ENCODE results near the gene STAC3. TPM values are rescaled to one million over a fixed set of nuclear protein-coding genes. Genes with fewer than 3 reads are reported as not detected.

Gene STAC3
- total RNA-seq, 1 donor from 2014 or later: 5.1 TPM

DNA sequence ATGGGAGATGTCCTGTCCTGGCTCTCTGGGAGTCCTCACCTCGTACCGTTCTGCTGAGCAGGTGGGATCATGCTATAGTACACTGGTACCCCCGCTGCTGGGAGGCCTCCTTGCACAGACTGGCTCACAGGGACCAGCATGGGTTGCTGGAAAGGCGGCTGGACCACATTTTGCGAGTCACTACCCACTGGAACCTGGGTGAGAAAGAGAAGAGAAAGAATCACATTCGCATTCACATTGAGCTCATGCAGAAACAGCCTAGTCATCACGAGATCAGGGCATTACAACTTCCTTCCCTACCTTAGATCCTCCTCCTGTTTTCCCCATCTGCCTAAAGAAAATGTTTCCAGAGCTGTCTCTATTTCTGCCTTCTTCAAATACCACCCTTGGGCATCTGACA, 17.3 kb upstream of the STAC3 start:
- Histone ChIP-seq H3K27ac (no peak overlapping the region), H3K4me3 (no peak overlapping the region), H3K9ac (no peak overlapping the region), H3F3A (ENCODE audit: low read depth) (peaks cover 3% of the 10 kb centered on the region), H3K36me3 (no peaks in the 10 kb centered on the region), H3K27me3 (no peaks in the 10 kb centered on the region), H3K4me1 (peaks cover 3% of the 10 kb centered on the region), H3K9me3 (ENCODE audit: low read depth) (no peaks in the 10 kb centered on the region), H2AFZ (replicated peaks) (no peak overlapping the region), H3K4me2 (no peak overlapping the region), H3K79me2 (ENCODE audit: low read depth) (no peaks in the 10 kb centered on the region), H4K20me1 (ENCODE audit: low read depth) (no peaks in the 10 kb centered on the region)
- peaks cover 2% of the 10 kb centered on the region for H3K27me3 Mint-ChIP-seq (ENCODE audit: insufficient read depth, low read depth)
- H3K27ac Mint-ChIP-seq: no peak overlapping the region
- no peak for TF ChIP-seq EZH2phosphoT487 (IDR thresholded peaks at IDR 0.05)
- TF ChIP-seq CTCF (IDR thresholded peaks at IDR 0.05): no peak
- no peak for TF ChIP-seq EZH2 (IDR thresholded peaks at IDR 0.05)
- no peak for DNase-seq (ENCODE audit: low spot score)
- H3K4me1 Mint-ChIP-seq: peaks cover 3% of the 10 kb centered on the region
- no peak overlapping the region for H3K4me3 Mint-ChIP-seq
- H3K9me3 Mint-ChIP-seq: no peaks in the 10 kb centered on the region
- H3K36me3 Mint-ChIP-seq: peaks cover 36% of the 10 kb centered on the region

GRCh38 chr12:57266681-57267080, 15.7 kb upstream of the STAC3 start:
- H2AFZ ChIP-seq (replicated peaks): no peak overlapping the region
- H3K9me3 ChIP-seq (ENCODE audit: low read depth): no peaks in the 10 kb centered on the region
- peaks cover 36% of the 10 kb centered on the region for H3K36me3 Mint-ChIP-seq
- H3K27me3 Mint-ChIP-seq (ENCODE audit: insufficient read depth, low read depth): peaks cover 2% of the 10 kb centered on the region
- no peak overlapping the region for H3K27ac ChIP-seq
- H3K4me1 Mint-ChIP-seq: peaks cover 12% of the 10 kb centered on the region
- no peaks in the 10 kb centered on the region for H3K9me3 Mint-ChIP-seq
- no peak overlapping the region for H3K9ac ChIP-seq
- H3K4me2 ChIP-seq: no peak overlapping the region
- TF ChIP-seq CTCF (IDR thresholded peaks at IDR 0.05) (no peak), EZH2 (IDR thresholded peaks at IDR 0.05) (no peak), EZH2phosphoT487 (IDR thresholded peaks at IDR 0.05) (no peak)
- DNase-seq (ENCODE audit: low spot score): no peak
- no peak overlapping the region for H3K27ac Mint-ChIP-seq
- peaks cover 10% of the 10 kb centered on the region for H4K20me1 ChIP-seq (ENCODE audit: low read depth)
- H3K4me3 ChIP-seq: no peak overlapping the region
- H3F3A ChIP-seq (ENCODE audit: low read depth): peaks cover 19% of the 10 kb centered on the region
- no peaks in the 10 kb centered on the region for H3K27me3 ChIP-seq
- H3K36me3 ChIP-seq: no peaks in the 10 kb centered on the region
- peaks cover 19% of the 10 kb centered on the region for H3K4me1 ChIP-seq
- no peak overlapping the region for H3K4me3 Mint-ChIP-seq
- H3K79me2 ChIP-seq (ENCODE audit: low read depth): no peaks in the 10 kb centered on the region

DNA sequence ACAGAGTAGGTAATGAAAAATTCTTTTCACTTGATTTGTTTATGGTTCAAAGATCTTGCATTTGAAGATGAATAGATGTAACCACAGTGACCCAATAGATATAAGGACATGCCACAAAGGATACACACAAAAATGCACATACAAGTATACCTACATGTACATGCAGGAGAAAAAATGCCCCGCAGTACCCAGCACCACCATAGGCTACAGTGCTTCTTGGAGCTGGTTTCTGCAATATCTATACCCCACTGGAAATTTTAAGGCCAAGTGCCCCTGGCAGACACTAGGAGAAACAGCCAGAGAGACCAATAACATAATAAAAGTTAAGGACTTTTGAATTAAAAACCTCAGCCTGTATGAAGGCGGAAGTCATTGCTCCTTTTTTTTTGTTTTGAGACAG, 12.1 kb upstream of the STAC3 start:
- Mint-ChIP-seq H3K27ac (no peak overlapping the region), H3K4me3 (no peak overlapping the region), H3K27me3 (ENCODE audit: insufficient read depth, low read depth) (peaks cover 5% of the 10 kb centered on the region), H3K9me3 (no peaks in the 10 kb centered on the region), H3K36me3 (peaks cover 24% of the 10 kb centered on the region), H3K4me1 (peaks cover 28% of the 10 kb centered on the region)
- no peak overlapping the region for H2AFZ ChIP-seq (replicated peaks)
- no peak overlapping the region for H3K4me3 ChIP-seq
- H3K36me3 ChIP-seq: no peaks in the 10 kb centered on the region
- peak overlapping the region; percentile 39 for H3K27ac ChIP-seq
- H3K27me3 ChIP-seq: no peaks in the 10 kb centered on the region
- no peak overlapping the region for H3K9ac ChIP-seq
- peaks cover 18% of the 10 kb centered on the region for H4K20me1 ChIP-seq (ENCODE audit: low read depth)
- H3K4me2 ChIP-seq: peak overlapping the region; percentile 65
- DNase-seq (ENCODE audit: low spot score): no peak
- TF ChIP-seq EZH2 (IDR thresholded peaks at IDR 0.05): no peak
- TF ChIP-seq CTCF (IDR thresholded peaks at IDR 0.05): no peak
- TF ChIP-seq EZH2phosphoT487 (IDR thresholded peaks at IDR 0.05): no peak
- H3K4me1 ChIP-seq: peaks cover 34% of the 10 kb centered on the region
- no peaks in the 10 kb centered on the region for H3K79me2 ChIP-seq (ENCODE audit: low read depth)
- H3K9me3 ChIP-seq (ENCODE audit: low read depth): no peaks in the 10 kb centered on the region
- peaks cover 31% of the 10 kb centered on the region for H3F3A ChIP-seq (ENCODE audit: low read depth)

Measured in neural progenitor cell (in vitro differentiated cells).